SKM-1 (cell line): ENCODE results near the gene GFY.

Source experiments
- DNase-seq: peaks from one replicate; lab custom pipeline; 2025; ENCODE audit not compliant: unreplicated experiment; lab: John Stamatoyannopoulos, UW

GFY gene

GRCh38 chr19:49408816-49409440 lies 16.3 kb upstream of the GFY start:
- no peak for DNase-seq

- DNase-seq, result peak; percentile 20
These were observed 15.7 kb upstream of the GFY start for GRCh38 chr19:49409441-49410029.

GRCh38 chr19:49411681-49412326 lies 13.4 kb upstream of the GFY start:
- DNase-seq, result no peak

GRCh38 chr19:49413348-49413747 lies 11.8 kb upstream of the GFY start:
- no peak for DNase-seq

GRCh38 chr19:49414256-49414655 lies 10.9 kb upstream of the GFY start:
- DNase-seq, result no peak

- no peak for DNase-seq
These were observed 9.9 kb upstream of the GFY start for GRCh38 chr19:49415102-49415809.

GRCh38 chr19:49415810-49416200 lies 9.4 kb upstream of the GFY start:
- DNase-seq, result no peak

- DNase-seq, result no peak
These were observed 8.1 kb upstream of the GFY start for GRCh38 chr19:49417088-49417487.

GRCh38 chr19:49418511-49418910 lies 6.7 kb upstream of the GFY start:
- no peak for DNase-seq

GRCh38 chr19:49419173-49419572 lies 6.0 kb upstream of the GFY start:
- DNase-seq, result no peak

- DNase-seq, result no peak
These were observed 5.0 kb upstream of the GFY start for GRCh38 chr19:49420227-49420626.

- DNase-seq, result no peak
These were observed 3.9 kb upstream of the GFY start for GRCh38 chr19:49421039-49421877.

- no peak for DNase-seq
These were observed 3.3 kb upstream of the GFY start for GRCh38 chr19:49421878-49422202.

GRCh38 chr19:49422407-49423070 lies 2.6 kb upstream of the GFY start:
- DNase-seq, result no peak

GRCh38 chr19:49423071-49423984 lies 1.9 kb upstream of the GFY start, which contains the start of gene PTH2:
PTH2 (minus strand) TSS chr19:49423441; CDS start chr19:49423339, 102 bp downstream.
- DNase-seq, result no peak

- DNase-seq, result no peak
These were observed 1.2 kb upstream of the GFY start for GRCh38 chr19:49423985-49424303.

- no peak for DNase-seq
These were observed 869 bp downstream of the GFY start for GRCh38 chr19:49425922-49426592.

- no peak for DNase-seq
These were observed 2.2 kb downstream of the GFY start for GRCh38 chr19:49427339-49427738.

- no peak for DNase-seq
These were observed 2.8 kb downstream of the GFY start for GRCh38 chr19:49427855-49428546.
